ENCODE data around the gene EEIG1. TPM values are rescaled to one million over a fixed set of nuclear protein-coding genes. Genes with fewer than 3 reads are reported as not detected.

Gene EEIG1
- total RNA-seq, 1 experiment from 2014 or later = 17.5 TPM

- Mint-ChIP-seq H3K27ac (ENCODE audit: low read depth, unreplicated experiment) (no peak overlapping the region), H3K27me3 (ENCODE audit: insufficient read depth, unreplicated experiment) (no peaks in the 10 kb centered on the region), H3K9me3 (ENCODE audit: unreplicated experiment) (peaks cover 8% of the 10 kb centered on the region), H3K36me3 (ENCODE audit: insufficient read depth, unreplicated experiment) (no peaks in the 10 kb centered on the region), H3K4me1 (ENCODE audit: insufficient read depth, unreplicated experiment) (peaks cover 11% of the 10 kb centered on the region), H3K4me3 (ENCODE audit: unreplicated experiment) (no peak overlapping the region)
- intact Hi-C loops (cut with micrococcal nuclease) = no loop called here
- BruUV-seq (replicated peaks) = no TSS peak
- CTCF ChIA-PET = interaction anchor here (2.2 kb wide), 1 partner anchor 23 kb away, joined by 6 read pairs; no protein-coding TSS in a partner anchor
- no peak for DNase-seq (ENCODE audit: unreplicated experiment)
- POLR2A ChIA-PET = interaction anchor here (1.8 kb wide), 1 partner anchor 32 kb away, joined by 6 read pairs; no protein-coding TSS in a partner anchor
- TF ChIP-seq, protein P1, sequence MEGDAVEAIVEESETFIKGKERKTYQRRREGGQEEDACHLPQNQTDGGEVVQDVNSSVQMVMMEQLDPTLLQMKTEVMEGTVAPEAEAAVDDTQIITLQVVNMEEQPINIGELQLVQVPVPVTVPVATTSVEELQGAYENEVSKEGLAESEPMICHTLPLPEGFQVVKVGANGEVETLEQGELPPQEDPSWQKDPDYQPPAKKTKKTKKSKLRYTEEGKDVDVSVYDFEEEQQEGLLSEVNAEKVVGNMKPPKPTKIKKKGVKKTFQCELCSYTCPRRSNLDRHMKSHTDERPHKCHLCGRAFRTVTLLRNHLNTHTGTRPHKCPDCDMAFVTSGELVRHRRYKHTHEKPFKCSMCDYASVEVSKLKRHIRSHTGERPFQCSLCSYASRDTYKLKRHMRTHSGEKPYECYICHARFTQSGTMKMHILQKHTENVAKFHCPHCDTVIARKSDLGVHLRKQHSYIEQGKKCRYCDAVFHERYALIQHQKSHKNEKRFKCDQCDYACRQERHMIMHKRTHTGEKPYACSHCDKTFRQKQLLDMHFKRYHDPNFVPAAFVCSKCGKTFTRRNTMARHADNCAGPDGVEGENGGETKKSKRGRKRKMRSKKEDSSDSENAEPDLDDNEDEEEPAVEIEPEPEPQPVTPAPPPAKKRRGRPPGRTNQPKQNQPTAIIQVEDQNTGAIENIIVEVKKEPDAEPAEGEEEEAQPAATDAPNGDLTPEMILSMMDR (IDR thresholded peaks at IDR 0.05; ENCODE audit: unreplicated experiment) = no peak
Observed at GRCh38 chr9:128011071-128011817, 30.5 kb upstream of the EEIG1 start.

DNA sequence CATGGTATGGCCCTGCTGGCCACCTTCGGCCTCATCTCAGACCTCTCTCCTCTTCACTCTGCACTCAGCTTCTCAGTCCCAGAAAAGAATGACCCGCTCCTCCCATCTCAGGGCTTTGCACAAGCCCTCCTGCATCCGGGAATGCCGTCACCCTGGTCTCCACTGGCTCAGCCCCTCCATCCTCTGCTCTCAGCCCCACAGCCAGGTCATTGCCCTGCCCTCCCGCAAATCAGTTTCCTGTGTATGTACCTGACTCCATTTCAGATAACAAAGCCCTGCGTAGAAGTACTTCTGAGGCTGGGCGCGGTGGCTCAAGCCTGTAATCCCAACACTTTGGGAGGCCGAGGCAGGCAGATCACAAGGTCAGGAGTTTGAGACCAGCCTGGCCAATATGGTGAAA lies 28.9 kb upstream of the EEIG1 start:
- intact Hi-C loops (cut with micrococcal nuclease) = no loop called here
- TF ChIP-seq, protein P1 (IDR thresholded peaks at IDR 0.05; ENCODE audit: unreplicated experiment) = no peak
- no peak overlapping the region for H3K27ac Mint-ChIP-seq (ENCODE audit: low read depth, unreplicated experiment)
- no peaks in the 10 kb centered on the region for H3K36me3 Mint-ChIP-seq (ENCODE audit: insufficient read depth, unreplicated experiment)
- ChIA-PET POLR2A (interaction anchor here (1.8 kb wide), 1 partner anchor 31 kb away, joined by 6 read pairs; no protein-coding TSS in a partner anchor), CTCF (interaction anchor here (0.6 to 2.2 kb wide), 4 partner anchors 25 to 68 kb away, joined by 3 to 6 read pairs (median 4); no protein-coding TSS in a partner anchor)
- H3K4me1 Mint-ChIP-seq (ENCODE audit: insufficient read depth, unreplicated experiment) = peaks cover 11% of the 10 kb centered on the region
- no peak for DNase-seq (ENCODE audit: unreplicated experiment)
- H3K27me3 Mint-ChIP-seq (ENCODE audit: insufficient read depth, unreplicated experiment) = no peaks in the 10 kb centered on the region
- H3K4me3 Mint-ChIP-seq (ENCODE audit: unreplicated experiment) = no peak overlapping the region
- peaks cover 8% of the 10 kb centered on the region for H3K9me3 Mint-ChIP-seq (ENCODE audit: unreplicated experiment)
- BruUV-seq (replicated peaks) = no TSS peak

- CTCF ChIA-PET = interaction anchor here (1.3 kb wide), 1 partner anchor 26 kb away, joined by 3 read pairs; no protein-coding TSS in a partner anchor
- H3K9me3 Mint-ChIP-seq (ENCODE audit: unreplicated experiment) = peaks cover 8% of the 10 kb centered on the region
- intact Hi-C loops (cut with micrococcal nuclease) = no loop called here
- H3K27ac Mint-ChIP-seq (ENCODE audit: low read depth, unreplicated experiment) = no peak overlapping the region
- no peaks in the 10 kb centered on the region for H3K27me3 Mint-ChIP-seq (ENCODE audit: insufficient read depth, unreplicated experiment)
- no peak for DNase-seq (ENCODE audit: unreplicated experiment)
- TF ChIP-seq, protein P1 (IDR thresholded peaks at IDR 0.05; ENCODE audit: unreplicated experiment) = no peak
- no TSS peak for BruUV-seq (replicated peaks)
- peaks cover 11% of the 10 kb centered on the region for H3K4me1 Mint-ChIP-seq (ENCODE audit: insufficient read depth, unreplicated experiment)
- POLR2A ChIA-PET = no interaction called here
- H3K4me3 Mint-ChIP-seq (ENCODE audit: unreplicated experiment) = no peak overlapping the region
- H3K36me3 Mint-ChIP-seq (ENCODE audit: insufficient read depth, unreplicated experiment) = no peaks in the 10 kb centered on the region
Observed at GRCh38 chr9:128008171-128008570, 27.4 kb upstream of the EEIG1 start.

- ChIA-PET CTCF (interaction anchor here (0.6 to 1.3 kb wide), 3 partner anchors 17 to 65 kb away, joined by 3 to 4 read pairs (median 3); no protein-coding TSS in a partner anchor), POLR2A (interaction anchor here (0.7 to 1.8 kb wide), 2 partner anchors 28 to 53 kb away, joined by 3 to 8 read pairs; no protein-coding TSS in a partner anchor)
- peaks cover 8% of the 10 kb centered on the region for H3K9me3 Mint-ChIP-seq (ENCODE audit: unreplicated experiment)
- no TSS peak for BruUV-seq (replicated peaks)
- H3K27ac Mint-ChIP-seq (ENCODE audit: low read depth, unreplicated experiment) = no peak overlapping the region
- DNase-seq (ENCODE audit: unreplicated experiment) = peak; percentile 45
- TF ChIP-seq, protein P1 (IDR thresholded peaks at IDR 0.05; ENCODE audit: unreplicated experiment) = no peak
- H3K36me3 Mint-ChIP-seq (ENCODE audit: insufficient read depth, unreplicated experiment) = no peaks in the 10 kb centered on the region
- no peaks in the 10 kb centered on the region for H3K27me3 Mint-ChIP-seq (ENCODE audit: insufficient read depth, unreplicated experiment)
- no peak overlapping the region for H3K4me3 Mint-ChIP-seq (ENCODE audit: unreplicated experiment)
- H3K4me1 Mint-ChIP-seq (ENCODE audit: insufficient read depth, unreplicated experiment) = peaks cover 11% of the 10 kb centered on the region
- intact Hi-C loops (cut with micrococcal nuclease) = no loop called here
Observed at GRCh38 chr9:128007566-128008138, 26.9 kb upstream of the EEIG1 start.
